Suprapubic skin (tissue), 4 donors: ENCODE measurements around the gene ANK3. TPM values are rescaled to one million over a fixed set of nuclear protein-coding genes. Genes with fewer than 3 reads are reported as not detected.

Source experiments
- DNase-seq, 2 donors: peaks; one replicate each; pipeline ENCODE4 v3.0.0-alpha.2; 2019; ENCODE audit warnings: low spot score in 2 of 2
- H3K27ac ChIP-seq: fragments of 200-600 bp; sonication (generic); one replicate; pipeline ENCODE4 v1.5.1; 2019
- H3K27me3 ChIP-seq: fragments of 200-600 bp; sonication (generic); one replicate; pipeline ENCODE4 v1.5.1; 2019
- H3K36me3 ChIP-seq: fragments of 200-600 bp; sonication (generic); one replicate; pipeline ENCODE4 v1.5.1; 2019
- H3K4me1 ChIP-seq: fragments of 200-600 bp; sonication (generic); one replicate; pipeline ENCODE4 v1.5.1; 2019
- H3K4me3 ChIP-seq: fragments of 200-600 bp; sonication (generic); one replicate; pipeline ENCODE4 v1.5.1; 2019; ENCODE audit warnings: mild to moderate bottlenecking
- H3K9me3 ChIP-seq: fragments of 200-600 bp; sonication (generic); one replicate; pipeline ENCODE4 v1.5.1; 2019
- EP300 ChIP-seq: sonication (generic); formaldehyde crosslinking; IDR thresholded peaks from one replicate; pipeline ENCODE4 v1.6.1; 2017; ENCODE audit warnings: antibody characterized with exemption
- POLR2A ChIP-seq, 2 donors: fragments of 450-650 bp; IDR thresholded peaks; one replicate each; pipeline ENCODE4 v1.6.1; 2017; ENCODE audit warnings: antibody characterized with exemption in 2 of 2, mild to moderate bottlenecking in 2 of 2, moderate library complexity in 2 of 2
- POLR2AphosphoS5 ChIP-seq, 3 donors: sonication (generic); formaldehyde crosslinking; IDR thresholded peaks; one replicate each; pipeline ENCODE4 v1.6.1; 2017; ENCODE audit warnings: antibody characterized with exemption in 3 of 3
- WGBS: methylation state at CpG from one replicate; pipeline ENCODE4 v1.1.5; 2018; 5-methylcytosine and 5-hydroxymethylcytosine counted together
- total RNA-seq, 4 donors: library from RNA; depleted of rRNA; stranded (reverse); fragments of >200 nt; gene quantifications; one replicate each; pipeline ENCODE4 v1.1.0, GENCODE V29; 2016
- TF ChIP-seq, protein P1 (sequence below), 2 donors: fragments of 200-600 bp in 1 of 2; fragments of 450-650 bp in 1 of 2; sonication (generic) in 1 of 2; IDR thresholded peaks; one replicate each; pipeline ENCODE4 v1.5.1; 2016 to 2019; ENCODE audit warnings: antibody characterized with exemption in 2 of 2, mild to moderate bottlenecking in 1 of 2, moderate library complexity in 1 of 2

The ANK3 gene
- total RNA-seq, 4 donors from 2014 or later: 89.1 to 191 (median 112) TPM

DNA sequence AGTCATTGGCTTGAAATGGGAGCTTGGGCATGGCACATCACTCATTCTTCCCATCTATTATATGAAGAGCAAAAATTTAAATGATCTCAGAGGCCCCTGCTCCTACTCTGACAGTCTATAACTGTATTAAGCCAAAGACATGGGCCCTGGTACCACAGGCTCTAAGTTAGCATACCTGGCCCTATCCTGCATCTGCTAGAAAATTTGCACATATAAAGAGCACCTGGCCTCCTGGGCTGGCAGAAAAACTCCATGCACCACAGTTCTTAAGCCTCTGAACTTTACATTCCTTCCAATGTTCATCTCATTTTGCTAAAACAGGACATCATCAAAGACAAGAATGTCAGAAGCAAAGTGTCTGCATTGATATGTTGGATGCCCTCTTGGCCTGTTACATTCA is 29.6 kb upstream of the ANK3 start:
- no peak for DNase-seq
- Histone ChIP-seq H3K4me3 (no peak overlapping the region), H3K27me3 (no peaks in the 10 kb centered on the region), H3K27ac (no peak overlapping the region), H3K9me3 (no peaks in the 10 kb centered on the region), H3K4me1 (no peaks in the 10 kb centered on the region), H3K36me3 (no peaks in the 10 kb centered on the region)
- no peak for TF ChIP-seq EP300
- TF ChIP-seq, protein P1, sequence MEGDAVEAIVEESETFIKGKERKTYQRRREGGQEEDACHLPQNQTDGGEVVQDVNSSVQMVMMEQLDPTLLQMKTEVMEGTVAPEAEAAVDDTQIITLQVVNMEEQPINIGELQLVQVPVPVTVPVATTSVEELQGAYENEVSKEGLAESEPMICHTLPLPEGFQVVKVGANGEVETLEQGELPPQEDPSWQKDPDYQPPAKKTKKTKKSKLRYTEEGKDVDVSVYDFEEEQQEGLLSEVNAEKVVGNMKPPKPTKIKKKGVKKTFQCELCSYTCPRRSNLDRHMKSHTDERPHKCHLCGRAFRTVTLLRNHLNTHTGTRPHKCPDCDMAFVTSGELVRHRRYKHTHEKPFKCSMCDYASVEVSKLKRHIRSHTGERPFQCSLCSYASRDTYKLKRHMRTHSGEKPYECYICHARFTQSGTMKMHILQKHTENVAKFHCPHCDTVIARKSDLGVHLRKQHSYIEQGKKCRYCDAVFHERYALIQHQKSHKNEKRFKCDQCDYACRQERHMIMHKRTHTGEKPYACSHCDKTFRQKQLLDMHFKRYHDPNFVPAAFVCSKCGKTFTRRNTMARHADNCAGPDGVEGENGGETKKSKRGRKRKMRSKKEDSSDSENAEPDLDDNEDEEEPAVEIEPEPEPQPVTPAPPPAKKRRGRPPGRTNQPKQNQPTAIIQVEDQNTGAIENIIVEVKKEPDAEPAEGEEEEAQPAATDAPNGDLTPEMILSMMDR (IDR thresholded peaks at IDR 0.05): no peak
- TF ChIP-seq POLR2AphosphoS5 (IDR thresholded peaks at IDR 0.05): no peak
- TF ChIP-seq POLR2A (IDR thresholded peaks at IDR 0.05): no peak

DNA sequence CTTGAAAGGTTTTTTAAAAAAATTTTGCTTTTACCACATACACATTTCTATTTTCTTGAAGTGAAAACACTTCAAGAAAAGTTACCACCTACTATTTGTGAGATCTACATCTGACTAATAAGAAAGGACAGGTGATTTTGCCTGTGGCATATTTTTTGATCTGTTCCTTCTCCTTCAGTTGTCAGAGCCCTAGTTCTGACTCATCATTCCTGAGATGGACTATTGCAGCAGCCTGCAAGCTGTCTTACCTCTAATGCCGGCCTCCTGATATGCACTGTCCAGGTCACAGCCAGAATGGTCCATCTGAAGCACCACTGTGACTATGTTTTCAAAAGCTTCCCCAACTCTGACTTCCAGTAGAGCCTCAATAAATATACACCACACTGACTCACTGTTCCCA is 28.2 kb upstream of the ANK3 start:
- Histone ChIP-seq H3K27me3 (no peaks in the 10 kb centered on the region), H3K27ac (no peak overlapping the region), H3K4me1 (no peaks in the 10 kb centered on the region), H3K9me3 (no peaks in the 10 kb centered on the region), H3K36me3 (no peaks in the 10 kb centered on the region), H3K4me3 (no peak overlapping the region)
- TF ChIP-seq, protein P1 (IDR thresholded peaks at IDR 0.05): no peak
- TF ChIP-seq POLR2AphosphoS5 (IDR thresholded peaks at IDR 0.05) (no peak), EP300 (no peak), POLR2A (IDR thresholded peaks at IDR 0.05) (no peak)
- 72% methylated on average over 1 of the region's 1 CpG for WGBS
- DNase-seq: no peak

DNA sequence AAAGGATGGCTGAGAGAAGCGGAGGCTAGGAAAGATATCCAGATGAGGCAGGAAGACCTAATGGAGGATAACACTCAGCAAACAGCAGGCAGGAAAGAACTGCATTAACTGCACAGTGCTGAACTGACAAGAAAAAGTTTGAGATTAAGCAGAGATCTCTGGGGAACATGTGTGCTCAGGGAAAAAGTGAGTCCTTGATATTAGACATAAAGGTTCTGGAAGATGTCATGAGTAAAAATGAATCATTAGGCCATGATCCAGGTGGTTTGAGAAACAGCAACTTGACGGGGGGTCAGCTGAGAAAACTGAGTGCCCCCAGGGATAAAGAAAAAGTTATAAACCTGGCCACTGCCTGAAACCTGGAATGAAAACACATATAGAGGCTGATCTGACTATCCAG is 27.3 kb upstream of the ANK3 start:
- 82% methylated on average over 2 of the region's 2 CpGs for WGBS
- Histone ChIP-seq H3K4me3 (no peak overlapping the region), H3K9me3 (no peaks in the 10 kb centered on the region), H3K27me3 (no peaks in the 10 kb centered on the region), H3K27ac (no peak overlapping the region), H3K4me1 (no peaks in the 10 kb centered on the region), H3K36me3 (no peaks in the 10 kb centered on the region)
- DNase-seq: no peak
- TF ChIP-seq, protein P1 (IDR thresholded peaks at IDR 0.05): no peak
- TF ChIP-seq EP300 (no peak), POLR2AphosphoS5 (IDR thresholded peaks at IDR 0.05) (no peak), POLR2A (IDR thresholded peaks at IDR 0.05) (no peak)

DNA sequence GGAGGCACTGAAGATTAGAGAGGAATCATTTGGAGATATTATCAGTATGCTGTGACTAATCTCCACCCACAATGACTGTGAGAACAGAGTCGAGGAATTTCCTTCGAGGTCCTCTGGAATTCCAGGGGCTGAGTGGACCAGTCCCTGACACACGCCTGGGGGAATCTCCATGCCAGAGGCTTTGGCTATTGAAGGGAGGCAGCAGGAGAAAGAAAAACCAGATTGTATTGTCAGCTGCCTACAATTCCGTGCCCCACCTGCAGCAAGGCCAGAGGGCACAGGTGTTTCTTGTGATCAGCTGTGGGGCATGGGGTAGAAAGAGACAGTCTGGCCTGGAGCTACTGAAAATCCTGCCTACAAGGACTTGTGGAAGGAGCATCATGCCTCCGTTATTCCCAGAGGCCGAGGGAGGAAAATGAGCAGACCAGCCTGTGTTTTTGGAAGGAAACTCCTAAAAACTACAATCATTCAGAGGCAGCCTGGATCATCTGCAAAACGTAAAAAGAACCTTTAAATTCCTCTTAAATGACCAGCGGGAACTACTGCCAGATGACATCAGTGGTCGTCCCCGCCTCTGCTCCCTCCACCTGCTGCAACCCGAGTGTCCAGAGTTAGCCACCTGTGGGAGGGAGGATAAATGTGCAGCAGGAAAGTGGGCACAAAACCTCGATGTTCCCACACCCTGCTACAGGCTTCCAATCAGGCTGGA is 25.4 kb upstream of the ANK3 start:
- no peaks in the 10 kb centered on the region for H3K27me3 ChIP-seq
- H3K4me1 ChIP-seq: no peaks in the 10 kb centered on the region
- no peak overlapping the region for H3K4me3 ChIP-seq
- DNase-seq: no peak
- TF ChIP-seq, protein P1 (IDR thresholded peaks at IDR 0.05): no peak
- no peak for TF ChIP-seq POLR2A (IDR thresholded peaks at IDR 0.05)
- no peak for TF ChIP-seq POLR2AphosphoS5 (IDR thresholded peaks at IDR 0.05)
- no peak overlapping the region for H3K27ac ChIP-seq
- no peaks in the 10 kb centered on the region for H3K36me3 ChIP-seq
- whole genome bisulfite sequencing: 74% methylated on average over 12 of the region's 12 CpGs
- H3K9me3 ChIP-seq: no peaks in the 10 kb centered on the region

DNA sequence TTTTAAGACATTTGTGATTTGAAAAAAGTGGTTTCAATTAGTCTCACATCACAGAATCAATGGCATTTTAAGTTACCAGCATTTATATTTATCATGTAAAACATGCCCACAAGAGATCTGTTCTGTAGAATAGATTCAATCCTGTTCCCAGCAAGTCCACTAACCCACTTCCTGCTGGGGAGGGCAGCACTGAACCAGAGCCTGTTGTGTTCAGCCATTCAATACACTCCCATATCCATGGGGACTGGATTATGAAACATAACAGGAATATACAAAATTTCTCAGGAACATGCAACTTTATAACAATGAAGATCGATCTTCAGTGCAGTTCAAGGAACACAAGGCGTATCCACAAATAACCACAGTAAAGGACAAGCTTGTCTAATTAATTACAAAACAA is 24.4 kb upstream of the ANK3 start:
- Histone ChIP-seq H3K9me3 (no peaks in the 10 kb centered on the region), H3K27ac (no peak overlapping the region), H3K36me3 (no peaks in the 10 kb centered on the region), H3K4me1 (no peaks in the 10 kb centered on the region), H3K4me3 (no peak overlapping the region), H3K27me3 (no peaks in the 10 kb centered on the region)
- TF ChIP-seq, protein P1 (IDR thresholded peaks at IDR 0.05): no peak
- TF ChIP-seq POLR2AphosphoS5 (IDR thresholded peaks at IDR 0.05): no peak
- no peak for TF ChIP-seq POLR2A (IDR thresholded peaks at IDR 0.05)
- no peak for TF ChIP-seq EP300
- 95% methylated on average over 2 of the region's 2 CpGs for WGBS
- no peak for DNase-seq
